Ramos (cell line): ENCODE data around the gene HAS3.
"Not testable (repeated sequence)": the region's sequence is repeated elsewhere in the genome, so short reads cannot be mapped to it uniquely, and the experiment has no call there.

Experiments
- in situ Hi-C: fragments of 300-500 bp; cut with MboI; formaldehyde crosslinking; loops from one replicate; pipeline ENCODE4 v1.14.3; 2022; ENCODE audit warnings: low sequenced_read_pairs; ENCODE audit not compliant: unreplicated experiment

Gene HAS3

DNA sequence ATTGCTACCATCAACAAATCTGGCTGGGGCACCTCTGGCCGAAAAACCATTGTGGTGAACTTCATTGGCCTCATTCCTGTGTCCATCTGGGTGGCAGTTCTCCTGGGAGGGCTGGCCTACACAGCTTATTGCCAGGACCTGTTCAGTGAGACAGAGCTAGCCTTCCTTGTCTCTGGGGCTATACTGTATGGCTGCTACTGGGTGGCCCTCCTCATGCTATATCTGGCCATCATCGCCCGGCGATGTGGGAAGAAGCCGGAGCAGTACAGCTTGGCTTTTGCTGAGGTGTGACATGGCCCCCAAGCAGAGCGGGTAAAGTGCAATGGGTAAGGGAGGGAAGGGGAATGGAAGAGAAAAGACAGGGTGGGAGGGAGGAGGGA, 9.5 kb downstream of the HAS3 start:
- in situ Hi-C loops: no loop called here

DNA sequence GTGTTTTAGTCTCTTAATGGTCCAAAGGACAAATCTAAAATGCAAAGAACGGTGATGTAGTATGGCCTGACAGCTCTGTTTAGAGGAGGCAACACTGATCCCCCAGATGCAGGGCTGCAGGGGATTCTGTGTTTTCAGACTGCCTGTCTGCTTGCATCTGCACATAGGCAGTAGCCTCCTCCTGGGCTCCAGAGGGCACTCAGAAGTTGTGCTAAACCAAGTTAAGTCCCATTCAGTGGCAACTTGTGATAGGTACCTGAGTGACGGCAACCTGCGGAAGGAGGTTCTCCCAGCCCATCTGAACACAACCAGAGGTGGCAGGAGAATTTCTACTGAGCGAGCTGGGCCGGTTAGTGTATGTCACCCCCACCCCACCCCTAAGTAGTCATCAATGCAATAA, 9.9 kb downstream of the HAS3 start:
- in situ Hi-C loops: no loop called here

DNA sequence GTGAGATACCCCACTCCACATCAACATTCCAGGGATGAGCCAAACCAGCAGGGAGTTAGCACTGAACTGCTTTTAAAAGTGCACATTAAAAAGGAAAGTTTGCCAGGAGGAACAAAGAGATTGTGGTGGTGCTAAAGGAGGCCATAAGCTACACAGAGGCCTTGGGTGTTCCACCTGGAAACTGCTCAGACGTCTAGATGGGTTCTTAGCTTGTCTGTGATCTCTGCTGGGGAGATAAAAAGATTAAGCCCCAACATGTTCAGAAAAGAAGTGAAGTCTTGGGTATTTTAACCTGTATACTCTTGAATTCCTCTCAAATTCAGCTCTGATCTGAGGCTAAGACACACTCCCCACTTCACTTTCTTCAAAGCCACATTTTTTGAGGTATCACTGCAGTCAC, 10.4 kb downstream of the HAS3 start:
- in situ Hi-C loops: no loop called here

DNA sequence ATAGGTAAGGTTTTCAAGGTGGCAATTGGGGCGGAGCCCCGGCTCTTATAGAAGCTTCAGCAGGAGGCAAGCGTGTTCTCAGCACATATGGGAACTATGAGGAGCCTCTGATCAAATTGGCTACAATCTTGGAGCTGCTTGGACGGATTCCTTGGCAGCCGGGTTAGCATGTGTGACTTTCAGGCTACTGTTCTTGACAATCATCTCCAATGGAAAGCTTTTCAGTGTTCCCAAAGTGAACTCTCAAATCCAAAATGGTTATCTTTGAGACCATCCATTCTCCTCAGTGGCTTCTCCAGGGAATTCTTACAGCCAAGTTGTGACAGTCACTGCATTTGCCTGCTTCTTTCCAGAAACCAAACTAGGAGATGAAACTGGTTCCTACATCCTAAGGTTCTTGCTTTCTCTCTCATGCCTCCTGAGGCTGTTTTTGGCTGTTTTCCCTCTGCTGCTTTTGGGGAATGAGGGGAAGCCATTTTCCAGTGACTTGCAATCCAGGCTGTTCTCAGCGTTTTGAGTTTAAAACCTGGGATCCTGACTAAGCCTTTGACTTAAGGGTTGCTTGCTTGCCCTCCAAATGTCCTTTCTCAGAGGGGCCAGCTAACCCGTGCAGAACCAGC, 10.9 kb downstream of the HAS3 start:
- in situ Hi-C loops: no loop called here

DNA sequence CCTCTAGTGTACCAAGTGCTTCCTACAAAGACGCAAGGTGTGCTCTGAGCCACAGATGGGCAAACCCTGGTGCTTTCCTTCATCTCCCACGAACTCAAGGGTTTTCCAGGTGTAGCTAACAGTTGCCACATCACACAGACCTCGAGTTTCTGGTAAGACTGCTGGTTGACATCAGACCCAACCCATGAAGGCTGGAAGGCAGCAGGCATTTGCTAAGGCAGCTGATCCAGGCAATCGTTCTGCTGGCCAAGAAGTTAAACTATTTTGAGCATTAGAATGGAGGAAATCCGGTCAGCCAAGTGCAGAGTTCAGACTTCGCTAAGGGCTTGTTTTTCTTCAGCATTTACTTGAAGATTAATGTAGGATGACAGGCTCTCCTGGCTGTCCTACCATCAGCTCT, 11.5 kb downstream of the HAS3 start:
- in situ Hi-C loops: no loop called here

DNA sequence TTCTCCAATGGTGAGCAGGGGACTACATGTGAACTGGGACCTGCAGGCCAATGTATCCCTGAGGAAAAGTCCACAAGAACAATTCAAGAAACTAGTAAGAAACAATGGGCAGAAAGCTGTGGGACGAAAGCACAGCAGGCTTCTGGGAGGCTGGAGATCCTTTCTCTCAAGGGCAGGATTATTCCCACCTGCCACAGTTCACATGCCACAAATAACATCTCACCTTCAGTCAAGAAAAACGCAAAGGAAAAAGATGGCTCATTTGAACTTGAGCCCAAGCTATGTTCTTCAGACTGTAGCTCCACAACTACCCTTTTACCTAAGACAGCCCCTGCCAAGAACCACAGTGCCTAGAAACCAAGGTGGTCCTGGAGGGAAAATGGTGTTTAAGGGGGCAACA, 13.0 kb downstream of the HAS3 start:
- in situ Hi-C loops: no loop called here

DNA sequence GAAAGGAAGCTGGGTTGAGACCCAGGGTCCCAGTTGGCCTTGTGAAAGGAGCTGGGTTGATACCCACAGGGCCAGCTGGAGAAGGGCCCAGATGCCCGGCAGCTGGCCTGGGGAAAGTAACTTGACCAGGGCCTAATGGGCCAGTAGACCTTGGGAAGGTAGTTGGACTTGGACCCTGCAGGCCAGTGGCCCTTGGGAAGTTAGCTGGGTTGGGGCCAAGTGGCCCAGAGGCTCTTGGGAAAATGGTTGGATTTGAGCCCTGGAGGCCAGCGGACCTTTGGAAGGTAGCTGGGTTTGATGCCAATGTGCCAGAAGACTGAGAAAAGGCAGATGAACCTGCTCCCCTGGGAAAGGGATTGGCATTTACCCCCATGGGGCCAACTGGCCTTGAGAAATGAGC, 13.5 kb downstream of the HAS3 start:
- in situ Hi-C loops: no loop called here

DNA sequence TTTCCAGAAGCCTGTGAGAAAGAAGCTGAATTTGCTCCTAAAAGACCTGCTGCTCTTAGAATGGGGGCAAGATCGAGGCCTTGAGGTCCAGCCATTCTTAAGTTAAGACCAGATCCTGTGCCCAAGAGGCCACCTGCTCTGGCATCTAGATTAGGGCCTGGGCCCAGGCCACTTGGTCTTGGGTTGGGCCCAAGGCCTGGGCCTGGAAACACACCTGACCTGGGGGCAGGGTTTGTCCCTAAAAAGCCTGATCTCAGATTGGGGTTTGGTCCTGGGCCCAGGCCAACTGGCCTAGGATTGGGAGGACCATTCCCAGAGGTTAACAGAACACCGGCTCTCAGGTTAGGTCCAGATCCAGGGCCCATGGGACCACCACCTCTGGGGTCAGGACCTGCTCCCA, 14.1 kb downstream of the HAS3 start:
- in situ Hi-C loops: no loop called here

DNA sequence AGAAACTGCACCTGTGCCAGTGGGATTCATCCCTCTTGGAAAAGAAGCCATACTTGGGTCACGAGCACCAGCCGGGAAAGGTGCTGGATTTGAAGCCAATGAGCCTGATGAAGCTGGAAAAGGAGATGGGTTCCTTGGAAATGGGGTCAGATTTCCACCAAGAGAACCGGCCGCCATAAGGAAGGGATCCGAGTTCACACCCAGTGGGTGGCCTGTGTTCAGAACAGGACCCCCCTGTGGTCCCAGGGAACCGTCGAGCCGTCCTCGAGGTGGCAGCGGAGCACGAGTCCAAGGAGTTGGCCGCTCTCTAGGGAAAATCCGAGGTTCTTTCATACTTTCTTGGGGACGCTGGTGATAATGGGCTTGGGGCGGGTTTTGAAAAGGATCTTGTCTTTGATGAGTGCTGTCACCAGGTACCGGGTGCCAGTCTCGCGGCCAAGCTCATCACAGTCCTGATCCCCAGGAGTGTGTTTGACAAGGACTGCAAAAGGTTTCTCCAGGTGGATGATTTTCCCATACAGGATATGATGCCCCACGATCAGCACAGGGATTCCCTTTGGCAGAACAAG, 14.7 kb downstream of the HAS3 start:
- in situ Hi-C loops: no loop called here

DNA sequence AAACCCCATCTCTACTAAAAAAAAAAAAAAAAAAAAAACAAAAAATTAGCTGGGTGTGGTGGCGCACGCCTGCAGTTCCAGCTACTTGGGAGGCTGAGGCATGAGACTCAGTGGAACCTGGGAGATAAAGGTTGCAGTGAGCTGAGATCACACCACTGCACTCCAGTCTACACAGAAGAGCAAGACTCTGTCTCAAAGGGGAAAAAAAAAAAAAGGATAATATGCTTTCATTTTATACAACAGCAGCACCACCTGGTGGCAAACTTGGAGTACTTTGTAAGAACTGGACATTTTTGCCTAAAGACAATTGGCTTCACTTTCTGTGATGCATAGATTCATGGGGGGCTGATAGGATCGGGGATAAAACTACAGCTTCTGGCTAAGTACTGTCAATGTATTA, 18.5 kb downstream of the HAS3 start:
- in situ Hi-C loops: no loop called here

DNA sequence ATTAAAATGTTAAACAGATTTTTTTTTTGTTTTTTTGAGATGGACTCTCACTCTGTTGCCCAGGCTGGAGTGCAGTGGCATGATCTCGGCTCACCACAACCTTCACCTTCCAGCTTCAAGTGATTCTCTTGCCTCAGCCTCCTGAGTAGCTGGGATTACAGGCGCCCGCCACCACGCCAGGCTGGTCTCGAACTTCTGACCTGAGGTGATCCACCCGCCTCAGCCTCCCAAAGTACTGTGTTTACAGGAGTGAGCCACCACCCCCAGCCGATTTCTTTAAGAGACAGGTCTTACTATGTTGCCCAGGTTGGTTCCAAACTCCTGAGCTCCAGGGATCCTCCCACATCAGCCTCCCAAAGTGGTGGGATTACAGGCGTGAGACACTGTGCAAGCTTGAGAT, 19.0 kb downstream of the HAS3 start:
- in situ Hi-C loops: not testable (repeated sequence)

DNA sequence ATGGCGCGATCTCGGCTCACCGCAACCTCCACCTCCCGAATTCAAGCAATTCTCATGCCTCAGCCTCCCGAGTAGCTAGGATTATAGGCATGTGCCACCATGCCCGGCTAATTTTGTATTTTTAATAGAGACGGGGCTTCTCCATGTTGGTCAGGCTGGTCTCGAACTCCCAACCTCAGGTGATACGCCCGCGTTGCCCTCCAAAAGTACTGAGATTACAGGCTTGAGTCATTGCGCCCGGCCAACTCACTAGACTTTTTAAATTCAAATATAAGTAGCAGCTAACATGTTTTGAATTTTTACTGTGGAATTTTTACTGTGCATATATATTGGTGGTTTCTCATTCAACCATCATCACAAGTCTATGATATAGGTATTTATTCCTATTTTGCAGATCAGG, 19.5 kb downstream of the HAS3 start:
- in situ Hi-C loops: not testable (repeated sequence)

DNA sequence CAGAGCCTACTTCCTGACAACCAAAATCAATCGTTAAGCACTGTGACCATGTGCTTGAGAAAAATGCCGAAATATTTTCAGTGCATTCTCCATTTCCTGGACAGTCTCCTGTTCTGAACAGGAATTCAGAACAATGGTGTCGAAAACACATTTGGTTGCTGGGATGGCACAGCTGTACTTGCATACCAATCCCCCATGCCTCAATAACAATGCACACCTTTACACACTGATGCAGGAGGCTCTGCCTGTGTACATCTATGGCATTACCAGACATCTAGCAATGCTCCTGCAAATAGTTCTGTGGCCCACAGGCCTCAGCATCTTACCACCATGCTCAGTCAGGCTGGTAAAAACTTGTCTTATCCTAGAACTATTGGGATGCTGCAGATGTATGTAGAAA, 20.8 kb downstream of the HAS3 start:
- in situ Hi-C loops: no loop called here

DNA sequence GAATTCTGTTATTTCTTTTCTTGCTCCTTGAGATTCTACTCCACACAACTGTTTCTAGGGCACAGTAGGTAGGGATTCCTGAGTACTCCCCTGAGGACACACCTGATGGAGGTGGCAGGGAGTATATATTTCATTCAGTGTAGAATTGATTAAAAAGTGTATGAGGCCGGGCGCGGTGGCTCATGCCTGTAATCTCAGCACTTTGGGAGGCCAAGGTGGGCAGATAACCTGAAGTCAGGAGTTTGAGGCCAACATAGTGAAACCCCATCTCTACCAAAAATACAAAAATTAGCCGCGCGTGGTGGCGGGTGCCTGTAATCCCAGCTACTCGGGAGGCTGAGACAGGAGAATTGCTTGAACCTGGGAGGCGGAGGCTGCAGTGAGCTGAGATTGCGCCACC, 21.3 kb downstream of the HAS3 start:
- in situ Hi-C loops: not testable (repeated sequence)

DNA sequence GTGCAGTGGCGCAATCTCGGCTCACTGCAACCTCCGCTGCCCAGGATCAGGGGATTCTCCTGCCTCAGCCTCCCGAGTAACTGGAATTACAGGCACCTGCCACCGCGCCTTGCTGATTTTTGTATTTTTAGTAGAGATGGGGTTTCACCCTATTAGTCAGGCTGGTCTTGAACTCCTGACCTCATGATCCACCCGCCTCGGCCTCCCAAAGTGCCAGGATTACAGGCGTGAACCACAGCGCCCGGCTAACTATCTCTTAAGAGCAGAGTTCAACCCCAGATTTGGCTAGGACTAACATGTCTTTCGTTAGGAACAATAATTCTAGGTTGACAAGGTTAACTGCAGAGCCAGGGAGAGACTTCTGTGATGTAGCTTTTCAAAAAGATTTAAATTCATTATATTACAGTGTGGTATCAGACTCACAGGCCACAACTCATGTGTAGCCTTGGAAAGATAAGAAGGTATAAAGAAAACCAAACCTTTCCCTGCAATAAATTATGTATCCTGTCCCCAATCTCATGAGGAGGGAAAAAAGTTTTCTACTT, 22.6 kb downstream of the HAS3 start:
- in situ Hi-C loops: no loop called here

DNA sequence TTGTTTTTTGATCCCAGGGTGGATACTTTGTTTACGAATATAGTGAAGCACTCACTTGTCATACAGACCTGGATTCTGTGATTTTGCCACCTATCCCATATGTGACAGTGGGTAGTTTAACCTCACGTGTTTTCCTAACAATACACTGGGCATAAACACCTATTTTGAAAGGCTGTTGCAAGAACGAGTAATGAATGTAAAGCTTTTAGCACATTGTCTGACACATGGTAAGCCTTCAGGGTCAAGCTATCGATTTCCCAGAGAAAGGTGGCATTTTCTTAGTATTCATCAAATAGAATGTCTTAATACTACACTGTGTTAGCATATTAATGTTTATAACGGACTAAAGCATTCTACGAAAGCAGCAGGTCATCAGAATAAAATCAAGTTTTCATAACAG, 25.0 kb downstream of the HAS3 start:
- in situ Hi-C loops: no loop called here

DNA sequence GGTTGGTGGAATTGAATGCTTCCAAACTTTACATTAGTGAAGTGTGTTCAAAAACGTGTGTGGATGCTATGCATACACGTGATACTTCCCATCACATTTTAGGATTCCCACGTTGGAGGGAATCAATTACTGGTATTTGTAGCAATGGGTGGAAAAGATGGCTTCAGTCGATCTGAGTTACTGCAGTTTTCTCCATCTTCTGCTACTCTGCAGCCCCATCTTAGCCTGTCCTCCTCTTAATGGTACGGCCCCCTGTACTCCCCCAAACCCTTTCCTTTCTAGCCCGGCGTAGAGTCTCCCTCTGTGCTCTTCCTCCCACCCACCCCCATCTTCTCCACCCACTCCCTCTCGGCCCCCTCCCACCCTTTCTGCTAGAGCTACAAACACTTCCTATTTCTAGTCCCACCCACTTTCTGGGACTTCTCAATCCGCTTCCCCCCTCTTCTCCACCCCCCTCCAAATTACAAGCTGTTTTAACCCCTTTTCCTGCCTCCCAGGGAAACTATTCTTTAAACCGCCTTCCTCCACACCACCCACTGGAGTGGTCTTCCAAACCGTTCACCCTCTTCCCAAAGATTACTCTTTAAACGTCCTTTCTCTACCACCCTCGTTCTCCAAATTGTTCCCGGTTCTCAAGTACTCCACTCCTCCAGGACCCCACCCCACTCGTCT, 25.9 kb downstream of the HAS3 start:
- in situ Hi-C loops: no loop called here

DNA sequence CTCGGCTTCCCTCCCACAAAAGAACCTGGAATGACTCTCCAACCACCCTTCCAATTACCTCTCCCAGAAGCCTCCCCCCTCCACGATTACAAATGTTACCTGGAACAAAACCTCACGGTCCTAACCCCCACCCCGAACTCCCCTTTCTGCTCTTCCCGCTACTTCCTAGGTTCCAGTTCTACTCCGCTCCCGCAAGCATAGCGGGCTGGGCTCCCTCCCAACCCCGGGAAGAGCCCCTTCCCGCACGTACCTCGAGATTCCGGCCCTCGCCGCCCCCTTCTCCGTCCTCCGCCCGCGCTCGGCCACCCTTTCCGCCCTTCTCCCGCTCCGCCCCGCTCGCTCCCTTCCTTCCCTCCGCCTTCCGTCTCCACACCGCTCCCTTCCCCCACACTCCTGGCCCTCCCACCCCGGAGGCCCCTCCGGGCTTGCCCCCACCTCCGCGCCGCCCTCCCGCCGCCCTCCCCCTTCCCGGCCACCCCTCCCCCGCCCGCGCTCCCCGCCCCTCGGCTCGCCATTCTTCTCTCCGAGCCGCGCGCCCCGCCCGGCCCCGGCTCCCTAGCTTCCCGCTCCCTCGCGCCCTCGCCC, 26.5 kb downstream of the HAS3 start:
- in situ Hi-C loops: no loop called here

DNA sequence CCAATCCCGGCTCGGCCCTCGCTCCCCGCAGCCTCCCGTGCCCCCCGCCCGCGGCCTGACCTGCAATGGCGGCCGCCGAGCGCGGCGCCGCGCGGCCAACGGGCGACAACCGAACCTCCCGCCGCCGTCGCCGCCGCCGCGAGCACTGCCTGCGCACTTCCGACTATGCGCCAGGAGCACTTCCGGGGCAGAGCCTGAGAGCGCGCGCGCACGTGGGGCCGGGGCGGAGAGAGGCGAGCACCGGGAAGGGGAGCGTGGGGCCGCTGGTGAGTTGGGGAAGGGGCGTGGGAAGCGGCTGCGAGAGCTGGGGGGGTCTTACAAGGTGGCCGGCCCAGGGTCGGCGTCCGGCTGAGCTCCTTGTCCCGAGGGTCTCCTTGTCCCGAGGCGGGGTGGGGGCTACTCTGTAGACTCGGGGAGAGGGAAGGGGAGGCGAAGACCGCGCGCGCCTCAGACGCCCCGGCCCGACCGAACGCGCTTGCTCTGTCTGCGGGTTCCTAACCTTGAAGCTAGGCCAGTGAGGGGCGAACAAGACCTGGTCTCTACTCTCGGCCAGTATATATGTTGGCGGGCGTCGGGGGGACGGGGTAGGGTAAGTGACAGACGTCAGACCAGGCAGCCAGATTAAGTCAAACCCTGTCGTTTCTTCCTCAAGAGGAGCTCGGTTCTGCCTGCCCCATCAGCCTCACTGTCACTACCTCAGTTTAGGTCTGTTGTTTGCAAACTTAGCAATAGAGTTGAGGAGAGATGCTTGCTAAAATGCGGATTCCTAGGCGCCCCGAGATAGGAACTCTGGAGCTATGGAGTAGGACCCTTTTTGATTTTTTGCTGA, 27.2 kb downstream of the HAS3 start, which contains the start of the genes CHTF8 and UTP4:
Gene CHTF8 (minus strand): TSS at position 165 of the 829 bp plus-strand sequence. CDS start 11,130 bp downstream, outside the sequence.
Gene UTP4 (plus strand): TSS at position 226 of the 829 bp plus-strand sequence. CDS start 811 bp downstream, outside the sequence.
- in situ Hi-C loops: no loop called here

DNA sequence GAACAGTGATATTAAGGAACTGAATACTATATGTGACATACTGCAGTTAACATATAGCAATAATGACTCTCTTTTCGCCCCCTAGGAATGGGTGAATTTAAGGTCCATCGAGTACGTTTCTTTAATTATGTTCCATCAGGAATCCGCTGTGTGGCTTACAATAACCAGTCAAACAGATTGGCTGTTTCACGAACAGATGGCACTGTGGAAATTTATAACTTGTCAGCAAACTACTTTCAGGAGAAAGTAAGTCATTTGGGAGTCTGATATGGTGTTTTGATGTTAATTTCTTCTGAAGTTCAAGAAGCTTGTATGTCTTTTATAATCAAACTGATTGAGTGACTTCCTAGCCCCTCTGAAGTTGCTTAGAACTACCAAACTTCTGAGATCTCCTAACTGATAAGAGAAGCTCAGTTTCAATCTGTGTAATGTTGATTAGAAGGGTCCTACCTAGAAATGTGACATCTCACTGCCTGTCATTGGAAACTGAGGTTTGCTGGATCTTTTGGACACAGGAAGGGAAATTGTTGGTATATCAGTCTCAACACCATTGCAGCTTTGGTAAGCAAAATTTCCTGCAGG, 28.0 kb downstream of the HAS3 start:
- in situ Hi-C loops: no loop called here
